Caco-2 (cell line): Measurements from ENCODE around the gene FIBCD1. TPM values are rescaled to one million over a fixed set of nuclear protein-coding genes. Genes with fewer than 3 reads are reported as not detected.

Source experiments
- BruUV-seq: library from RNA; stranded (reverse); fragments of 400-500 nt; replicated peaks from 2 replicates; lab custom pipeline; 2021; lab: Mats Ljungman, UMichigan
- CTCF ChIA-PET: fragments of 300-600 bp; sonication (Branson Sonifier 250); formaldehyde crosslinking; loops from one replicate; lab custom pipeline; 2022; ENCODE audit warnings: antibody characterized with exemption; lab: Charles Lee
- POLR2A ChIA-PET: fragments of 300-600 bp; sonication (Branson Sonifier 250); formaldehyde crosslinking; loops from one replicate; lab custom pipeline; 2022; ENCODE audit warnings: antibody characterized with exemption; lab: Charles Lee
- DNase-seq, 2 experiments: peaks; one replicate each; pipeline versions ENCODE4 v3.0.0 to v3.0.0-alpha.2; 2020 to 2022
- H3K27me3 ChIP-seq: replicated peaks from 2 replicates; pipeline ENCODE4 v1.6.0; 2011; ENCODE audit warnings: low read length; ENCODE audit not compliant: control insufficient read depth, insufficient read depth
- H3K36me3 ChIP-seq: 2 replicates; pipeline ENCODE4 v1.5.1; 2011; ENCODE audit warnings: low read length; ENCODE audit not compliant: control insufficient read depth, insufficient read depth
- H3K4me1 ChIP-seq: fragments of 250-450 bp; sonication (Bioruptor Pico); 2 replicates; pipeline ENCODE4 v1.5.1; 2020; ENCODE audit warnings: mild to moderate bottlenecking
- H3K4me3 ChIP-seq: 2 replicates; pipeline ENCODE4 v1.5.1; 2011; ENCODE audit warnings: low read depth, mild to moderate bottlenecking, control low read depth, low read length
- H3K9me3 ChIP-seq: fragments of 250-450 bp; sonication (Bioruptor Pico); 2 replicates; pipeline ENCODE4 v1.5.1; 2020; ENCODE audit warnings: mild to moderate bottlenecking, moderate library complexity
- H3K27ac Mint-ChIP-seq: one replicate; pipeline ENCODE4 v1.8.0; 2022; ENCODE audit warnings: mixed read lengths; ENCODE audit not compliant: unreplicated experiment
- H3K27me3 Mint-ChIP-seq: one replicate; pipeline ENCODE4 v1.8.0; 2022; ENCODE audit warnings: mixed read lengths; ENCODE audit not compliant: insufficient read depth, unreplicated experiment
- H3K36me3 Mint-ChIP-seq: one replicate; pipeline ENCODE4 v1.8.0; 2022; ENCODE audit warnings: mild to moderate bottlenecking, mixed read lengths; ENCODE audit not compliant: insufficient read depth, unreplicated experiment
- H3K4me1 Mint-ChIP-seq: one replicate; pipeline ENCODE4 v1.8.0; 2022; ENCODE audit warnings: low read depth, mixed read lengths; ENCODE audit not compliant: unreplicated experiment
- H3K4me3 Mint-ChIP-seq: one replicate; pipeline ENCODE4 v1.8.0; 2022; ENCODE audit warnings: mild to moderate bottlenecking, moderate library complexity, mixed read lengths; ENCODE audit not compliant: unreplicated experiment
- H3K9me3 Mint-ChIP-seq: one replicate; pipeline ENCODE4 v1.8.0; 2022; ENCODE audit warnings: mixed read lengths; ENCODE audit not compliant: unreplicated experiment
- intact Hi-C: fragments of 100-400 bp; cut with micrococcal nuclease; formaldehyde crosslinking; loops from one replicate; pipeline ENCODE4 v1.10.0; 2022; ENCODE audit not compliant: unreplicated experiment
- total RNA-seq: library from RNA; stranded (reverse); gene quantifications from 2 replicates; pipeline ENCODE4 v1.2.3, GENCODE V29; 2022
- TF ChIP-seq, protein P1 (sequence below), 2 experiments: fragments of 200-600 bp in 1 of 2; IDR thresholded peaks; 1 replicate in 1 of 2; 2 replicates in 1 of 2; pipeline versions ENCODE4 v1.5.1 to v1.8.0; 2011 to 2022; ENCODE audit warnings: antibody characterized with exemption in 1 of 2, control low read depth in 1 of 2, inconsistent platforms in 1 of 2, low read depth in 1 of 2, low read length in 1 of 2, mild to moderate bottlenecking in 1 of 2, moderate library complexity in 1 of 2; ENCODE audit not compliant: insufficient read depth in 1 of 2, severe bottlenecking in 1 of 2, unreplicated experiment in 1 of 2

FIBCD1 gene
- total RNA-seq, 1 experiment from 2014 or later = not detected

DNA sequence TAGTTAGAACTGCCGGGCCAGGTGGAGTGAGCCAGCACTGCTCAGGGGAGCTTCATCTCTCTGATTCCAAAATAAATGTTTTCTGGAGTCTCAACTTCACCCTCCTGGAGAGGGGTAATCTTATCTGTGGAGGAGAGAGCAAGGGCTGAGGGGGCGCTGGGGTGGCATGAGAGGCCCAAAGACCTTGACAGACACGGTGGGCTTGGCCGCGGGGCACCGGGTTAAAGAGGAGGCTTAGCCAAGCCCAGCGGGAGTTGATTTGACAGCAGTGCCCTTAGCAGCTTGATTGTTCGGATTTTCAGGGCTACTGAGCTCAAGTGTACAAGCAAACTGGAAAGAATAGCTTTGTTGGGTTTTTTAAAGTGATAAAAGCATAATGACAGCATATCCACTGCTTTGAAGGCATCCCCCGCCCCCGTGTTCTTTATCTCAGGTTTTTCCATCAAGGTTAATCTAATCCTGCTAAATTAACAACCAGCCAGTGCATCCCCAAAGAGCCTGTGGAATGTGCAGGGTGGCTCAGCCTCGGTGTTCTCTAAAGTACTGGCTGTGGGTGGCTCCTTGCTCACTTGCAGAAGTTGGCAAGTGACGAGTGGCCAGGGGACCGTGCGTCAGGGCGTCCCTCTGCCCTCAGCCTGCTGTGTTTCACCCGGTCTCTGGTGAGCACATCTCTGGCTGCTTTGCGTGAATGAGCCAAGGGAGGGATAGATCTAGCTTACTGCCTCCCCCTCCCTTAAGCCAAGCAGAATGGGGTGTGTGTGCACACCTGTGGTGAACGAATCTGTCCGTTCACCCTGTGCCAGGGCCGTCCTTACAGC, 48.0 kb downstream of the FIBCD1 start:
- Mint-ChIP-seq H3K4me1 (no peaks in the 10 kb centered on the region), H3K4me3 (no peak overlapping the region), H3K27me3 (no peaks in the 10 kb centered on the region), H3K27ac (no peak overlapping the region), H3K36me3 (peaks cover 51% of the 10 kb centered on the region), H3K9me3 (no peaks in the 10 kb centered on the region)
- TF ChIP-seq, protein P1, sequence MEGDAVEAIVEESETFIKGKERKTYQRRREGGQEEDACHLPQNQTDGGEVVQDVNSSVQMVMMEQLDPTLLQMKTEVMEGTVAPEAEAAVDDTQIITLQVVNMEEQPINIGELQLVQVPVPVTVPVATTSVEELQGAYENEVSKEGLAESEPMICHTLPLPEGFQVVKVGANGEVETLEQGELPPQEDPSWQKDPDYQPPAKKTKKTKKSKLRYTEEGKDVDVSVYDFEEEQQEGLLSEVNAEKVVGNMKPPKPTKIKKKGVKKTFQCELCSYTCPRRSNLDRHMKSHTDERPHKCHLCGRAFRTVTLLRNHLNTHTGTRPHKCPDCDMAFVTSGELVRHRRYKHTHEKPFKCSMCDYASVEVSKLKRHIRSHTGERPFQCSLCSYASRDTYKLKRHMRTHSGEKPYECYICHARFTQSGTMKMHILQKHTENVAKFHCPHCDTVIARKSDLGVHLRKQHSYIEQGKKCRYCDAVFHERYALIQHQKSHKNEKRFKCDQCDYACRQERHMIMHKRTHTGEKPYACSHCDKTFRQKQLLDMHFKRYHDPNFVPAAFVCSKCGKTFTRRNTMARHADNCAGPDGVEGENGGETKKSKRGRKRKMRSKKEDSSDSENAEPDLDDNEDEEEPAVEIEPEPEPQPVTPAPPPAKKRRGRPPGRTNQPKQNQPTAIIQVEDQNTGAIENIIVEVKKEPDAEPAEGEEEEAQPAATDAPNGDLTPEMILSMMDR (IDR thresholded peaks at IDR 0.05; ENCODE audit: insufficient read depth in 1 of 2, low read depth in 1 of 2, low read length in 1 of 2, severe bottlenecking in 1 of 2, unreplicated experiment in 1 of 2) = no peak
- Histone ChIP-seq H3K27me3 (no peaks in the 10 kb centered on the region), H3K4me1 (no peaks in the 10 kb centered on the region), H3K9me3 (no peaks in the 10 kb centered on the region), H3K36me3 (peaks cover 2% of the 10 kb centered on the region), H3K4me3 (no peak overlapping the region)
- POLR2A ChIA-PET = interaction anchor here (0.5 kb wide), 1 partner anchor 123 kb away, joined by 3 read pairs; no protein-coding TSS in a partner anchor
- CTCF ChIA-PET = interaction anchor here (1.3 kb wide), 1 partner anchor 24 kb away, joined by 5 read pairs; no protein-coding TSS in a partner anchor
- no TSS peak for BruUV-seq
- no peak for DNase-seq
- intact Hi-C loops = no loop called here

DNA sequence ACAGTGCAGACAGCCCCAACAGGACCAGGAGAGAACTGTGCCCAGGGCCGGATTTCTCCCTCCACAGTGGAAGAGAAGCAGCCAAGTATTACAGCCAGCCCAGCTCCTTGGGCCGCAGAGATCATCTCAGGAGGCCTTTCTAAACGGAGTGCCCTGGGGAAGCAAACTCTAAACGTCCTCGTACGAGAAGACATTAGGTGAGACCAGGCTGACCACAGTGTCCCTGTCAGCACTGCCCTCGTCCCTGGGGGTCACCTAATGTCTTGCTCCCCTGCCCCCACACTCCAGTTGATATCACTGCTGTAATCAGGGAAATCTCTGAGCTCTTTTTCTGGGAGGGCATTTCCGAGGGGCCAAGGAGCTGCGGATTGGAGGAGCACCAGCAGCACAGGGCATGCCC, 48.9 kb downstream of the FIBCD1 start:
- Histone ChIP-seq H3K27me3 (no peaks in the 10 kb centered on the region), H3K4me1 (no peaks in the 10 kb centered on the region), H3K4me3 (no peak overlapping the region), H3K36me3 (peaks cover 4% of the 10 kb centered on the region), H3K9me3 (no peaks in the 10 kb centered on the region)
- DNase-seq = no peak
- intact Hi-C loops = no loop called here
- POLR2A ChIA-PET = no interaction called here
- BruUV-seq = no TSS peak
- Mint-ChIP-seq H3K36me3 (peaks cover 51% of the 10 kb centered on the region), H3K27ac (no peak overlapping the region), H3K9me3 (no peaks in the 10 kb centered on the region), H3K27me3 (no peaks in the 10 kb centered on the region), H3K4me3 (no peak overlapping the region), H3K4me1 (no peaks in the 10 kb centered on the region)
- CTCF ChIA-PET = interaction anchor here (0.6 to 1.3 kb wide), 2 partner anchors 23 to 324 kb away, joined by 4 to 5 read pairs; no protein-coding TSS in a partner anchor
- TF ChIP-seq, protein P1 (IDR thresholded peaks at IDR 0.05; ENCODE audit: insufficient read depth in 1 of 2, low read depth in 1 of 2, low read length in 1 of 2, severe bottlenecking in 1 of 2, unreplicated experiment in 1 of 2) = no peak

DNA sequence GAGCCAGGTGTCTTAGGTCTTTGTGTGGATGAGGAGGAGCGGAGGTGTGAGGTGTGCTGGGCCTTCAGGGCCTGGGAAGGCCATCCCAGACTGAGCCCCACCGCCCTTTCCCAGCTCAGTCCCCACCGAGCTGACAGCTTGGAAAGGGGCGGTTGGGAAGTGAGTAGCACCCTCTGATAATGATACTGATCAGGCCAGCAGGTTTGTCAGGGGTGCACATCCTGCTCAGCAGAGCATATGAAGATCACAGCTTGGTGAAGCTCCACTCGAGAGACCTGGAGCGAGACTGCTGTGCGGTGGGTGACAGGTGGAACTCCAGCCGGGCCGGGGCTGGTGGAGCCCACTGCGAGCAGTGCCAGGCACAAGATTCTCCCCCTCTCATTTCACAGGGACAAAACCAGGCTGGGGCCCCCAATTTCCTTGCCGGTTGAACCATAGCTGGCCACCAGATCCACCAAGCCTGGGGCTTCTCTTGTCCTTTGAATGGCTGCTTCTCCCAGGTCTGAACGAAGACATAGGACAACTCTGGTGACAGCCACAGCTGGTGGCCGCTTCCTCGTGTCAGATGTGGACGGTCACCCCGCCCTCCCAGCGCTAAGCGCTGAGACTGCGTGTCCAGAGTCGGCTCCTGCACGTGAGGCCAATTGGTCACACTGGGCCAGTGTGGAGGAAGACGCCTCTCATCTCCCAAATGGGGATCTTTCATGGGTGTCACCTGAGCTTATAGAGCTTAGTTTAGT, 50.7 kb downstream of the FIBCD1 start:
- DNase-seq = no peak
- Mint-ChIP-seq H3K36me3 (peaks cover 65% of the 10 kb centered on the region), H3K27me3 (no peaks in the 10 kb centered on the region), H3K9me3 (no peaks in the 10 kb centered on the region), H3K4me3 (no peak overlapping the region), H3K4me1 (no peaks in the 10 kb centered on the region), H3K27ac (no peak overlapping the region)
- TF ChIP-seq, protein P1 (IDR thresholded peaks at IDR 0.05; ENCODE audit: insufficient read depth in 1 of 2, low read depth in 1 of 2, low read length in 1 of 2, severe bottlenecking in 1 of 2, unreplicated experiment in 1 of 2) = no peak
- no peaks in the 10 kb centered on the region for H3K9me3 ChIP-seq
- H3K4me1 ChIP-seq = no peaks in the 10 kb centered on the region
- ChIA-PET POLR2A (no interaction called here), CTCF (interaction anchor here (0.6 to 1.0 kb wide), 2 partner anchors 57 to 110 kb away, joined by 3 to 5 read pairs; no protein-coding TSS in a partner anchor)
- intact Hi-C loops = no loop called here
- H3K27me3 ChIP-seq = no peaks in the 10 kb centered on the region
- H3K4me3 ChIP-seq = no peak overlapping the region
- no TSS peak for BruUV-seq
- peaks cover 4% of the 10 kb centered on the region for H3K36me3 ChIP-seq
